SK-N-MC (cell line): ENCODE measurements around the gene ZNF143.

Source experiments
- EZH2 ChIP-seq: fragments of 200-600 bp; sonication (generic); IDR thresholded peaks from one replicate; pipeline ENCODE4 v1.6.1; 2017; ENCODE audit warnings: antibody characterized with exemption
- POLR2AphosphoS5 ChIP-seq: IDR thresholded peaks from 2 replicates; pipeline ENCODE4 v1.6.1; 2012; ENCODE audit warnings: mild to moderate bottlenecking, low read depth, low read length, borderline replicate concordance

- TF ChIP-seq POLR2AphosphoS5 = no peak
- TF ChIP-seq EZH2 = no peak
Measured at GRCh38 chr11:9470765-9471164, 10.0 kb downstream of the ZNF143 start.
